GM12878 (cell line): Measurements from ENCODE around the gene MIGA2.

Experiments used
- ETV6 ChIP-seq, 2 experiments: fragments of 450-650 bp in 1 of 2; IDR thresholded peaks in 1 of 2; conservative IDR thresholded peaks in 1 of 2; 2 replicates each; pipeline ENCODE4 v1.6.1; 2014; ENCODE audit warnings: antibody characterized with exemption in 1 of 2, borderline replicate concordance in 1 of 2, low read depth in 1 of 2, mild to moderate bottlenecking in 1 of 2, moderate library complexity in 1 of 2
- POLR2A ChIP-seq: IDR thresholded peaks from 2 replicates; pipeline ENCODE4 v1.6.1; 2011; ENCODE audit warnings: low read depth, mild to moderate bottlenecking, low read length

GRCh38 chr9:129095170-129095667 is 58.8 kb downstream of the MIGA2 start:
- TF ChIP-seq ETV6 (conservative IDR thresholded peaks at IDR 0.05 in 1 of 2, IDR thresholded peaks at IDR 0.05 in 1 of 2; ENCODE audit: borderline replicate concordance in 1 of 2, low read depth in 1 of 2) (no peak), POLR2A (no peak)
